ENCODE data around the gene KSR1.

DNA sequence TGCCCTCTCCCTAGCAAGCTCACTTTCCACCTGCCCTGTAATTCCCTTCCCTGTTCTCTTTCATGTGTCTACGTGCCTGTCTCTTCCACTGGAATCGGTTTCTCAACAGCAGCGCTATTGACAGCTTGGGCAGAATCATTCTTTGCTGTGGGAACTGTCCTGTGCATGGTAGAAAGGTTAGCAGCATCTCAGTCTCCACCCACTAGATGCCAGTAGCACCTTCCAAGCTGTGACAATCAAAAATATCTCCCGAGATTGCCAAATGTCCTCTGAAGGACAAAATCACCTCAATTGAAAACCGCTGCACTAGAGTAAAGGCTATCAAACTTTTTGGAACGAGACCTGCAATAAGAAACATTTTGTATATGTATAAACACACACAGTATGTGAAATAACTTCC, 41.6 kb upstream of the KSR1 start:
- TF ChIP-seq, protein P1, sequence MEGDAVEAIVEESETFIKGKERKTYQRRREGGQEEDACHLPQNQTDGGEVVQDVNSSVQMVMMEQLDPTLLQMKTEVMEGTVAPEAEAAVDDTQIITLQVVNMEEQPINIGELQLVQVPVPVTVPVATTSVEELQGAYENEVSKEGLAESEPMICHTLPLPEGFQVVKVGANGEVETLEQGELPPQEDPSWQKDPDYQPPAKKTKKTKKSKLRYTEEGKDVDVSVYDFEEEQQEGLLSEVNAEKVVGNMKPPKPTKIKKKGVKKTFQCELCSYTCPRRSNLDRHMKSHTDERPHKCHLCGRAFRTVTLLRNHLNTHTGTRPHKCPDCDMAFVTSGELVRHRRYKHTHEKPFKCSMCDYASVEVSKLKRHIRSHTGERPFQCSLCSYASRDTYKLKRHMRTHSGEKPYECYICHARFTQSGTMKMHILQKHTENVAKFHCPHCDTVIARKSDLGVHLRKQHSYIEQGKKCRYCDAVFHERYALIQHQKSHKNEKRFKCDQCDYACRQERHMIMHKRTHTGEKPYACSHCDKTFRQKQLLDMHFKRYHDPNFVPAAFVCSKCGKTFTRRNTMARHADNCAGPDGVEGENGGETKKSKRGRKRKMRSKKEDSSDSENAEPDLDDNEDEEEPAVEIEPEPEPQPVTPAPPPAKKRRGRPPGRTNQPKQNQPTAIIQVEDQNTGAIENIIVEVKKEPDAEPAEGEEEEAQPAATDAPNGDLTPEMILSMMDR (IDR thresholded peaks at IDR 0.05), result no peak; the same call in 1 of the 2 replicates
- no peak for TF ChIP-seq ZFX (IDR thresholded peaks at IDR 0.05; ENCODE audit: borderline replicate concordance)

Measured in 22Rv1 (cell line).